ENCODE measurements around the gene GPAM.
"Not testable (repeated sequence)": the region's sequence is repeated elsewhere in the genome, so short reads cannot be mapped to it uniquely, and the experiment has no call there.

- not testable (repeated sequence) for TF ChIP-seq POLR2A (IDR thresholded peaks at IDR 0.05); CTCF (IDR thresholded peaks at IDR 0.05); POLR2AphosphoS5 (IDR thresholded peaks at IDR 0.05; ENCODE audit: insufficient read depth in 1 of 2, low read depth in 1 of 2)
These were observed 45.0 kb upstream of the GPAM start for GRCh38 chr10:112228366-112229088.

Data from vagina (tissue), 2 donors.